DMS53 treated with DMSO at 0.1 percent for 48 hours (cell line): Measurements from ENCODE around the gene CEBPE.

Experiments used
- DNase-seq: peaks from one replicate; lab custom pipeline; 2025; ENCODE audit not compliant: unreplicated experiment; lab: John Stamatoyannopoulos, UW

The CEBPE gene

GRCh38 chr14:23085458-23085857 lies 33.6 kb downstream of the CEBPE start:
- no peak for DNase-seq

GRCh38 chr14:23080474-23080873 lies 38.6 kb downstream of the CEBPE start:
- DNase-seq: no peak

- DNase-seq: no peak
Measured at GRCh38 chr14:23079716-23080115, 39.3 kb downstream of the CEBPE start.

- DNase-seq: no peak
Measured at GRCh38 chr14:23078692-23079116, 40.4 kb downstream of the CEBPE start.

GRCh38 chr14:23077962-23078361 lies 41.1 kb downstream of the CEBPE start:
- DNase-seq: no peak

GRCh38 chr14:23076785-23077408 lies 42.2 kb downstream of the CEBPE start:
- DNase-seq: no peak

- DNase-seq: no peak
Measured at GRCh38 chr14:23074906-23075305, 44.1 kb downstream of the CEBPE start.

GRCh38 chr14:23071921-23072539 lies 47.0 kb downstream of the CEBPE start:
- DNase-seq: no peak

GRCh38 chr14:23071244-23071920 lies 47.7 kb downstream of the CEBPE start:
- no peak for DNase-seq

GRCh38 chr14:23070262-23071129 lies 48.6 kb downstream of the CEBPE start:
- DNase-seq: no peak

GRCh38 chr14:23069413-23069806 lies 49.6 kb downstream of the CEBPE start:
- no peak for DNase-seq

GRCh38 chr14:23068789-23069412 lies 50.2 kb downstream of the CEBPE start:
- no peak for DNase-seq

- no peak for DNase-seq
Measured at GRCh38 chr14:23067847-23068788, 50.9 kb downstream of the CEBPE start.
